Suppressor macrophage (primary cell): ENCODE data around the gene USF3.

Source experiments
- DNase-seq, 4 experiments: peaks; one replicate each; pipeline ENCODE4 v3.0.0-alpha.2; 2020 to 2022
- total RNA-seq, 17 experiments: gene quantifications; one replicate each; lab custom pipeline; 2026; ENCODE audit warnings: mixed read lengths in 6 of 17, inconsistent platforms in 3 of 17; lab: John Stamatoyannopoulos, UW

The USF3 gene
- 19.3 to 86.2 (median 37.0) reads per million in 17 experiments for total RNA-seq

GRCh38 chr3:113695786-113696645 lies at the start of gene USF3:
Gene USF3, minus strand, starts transcription at chr3:113696642. Its CDS starts 21,764 bp downstream, at chr3:113674878.
- DNase-seq, result peak; percentile 55 to 85 (median 77)

- peak; percentile 95 to 98 (median 97) for DNase-seq
These were observed 49.5 kb upstream of the USF3 start, which contains the start of gene NAA50 for GRCh38 chr3:113745756-113746547. Gene NAA50, minus strand, starts transcription at chr3:113746249. Its CDS starts 300 bp downstream, at chr3:113745949.

GRCh38 chr3:113744941-113745755 lies 48.7 kb upstream of the USF3 start:
- DNase-seq, result peak; percentile 87 to 94 (median 90)

GRCh38 chr3:113743006-113743630 lies 46.7 kb upstream of the USF3 start:
- no peak for DNase-seq

GRCh38 chr3:113741620-113742019 lies 45.2 kb upstream of the USF3 start:
- DNase-seq, result peak in 2 of 4 experiments; percentile 33 to 40

- no peak for DNase-seq
These were observed 44.6 kb upstream of the USF3 start for GRCh38 chr3:113741086-113741485.

- DNase-seq, result peak; percentile 61 to 83 (median 72)
These were observed 40.2 kb upstream of the USF3 start for GRCh38 chr3:113736548-113737089.

GRCh38 chr3:113731694-113732093 lies 35.3 kb upstream of the USF3 start:
- DNase-seq, result no peak

GRCh38 chr3:113730550-113730949 lies 34.1 kb upstream of the USF3 start:
- DNase-seq, result no peak

GRCh38 chr3:113728661-113729060 lies 32.2 kb upstream of the USF3 start:
- DNase-seq, result no peak

GRCh38 chr3:113721636-113722035 lies 25.2 kb upstream of the USF3 start:
- DNase-seq, result peak; percentile 5 to 52 (median 29)

- DNase-seq, result no peak
These were observed 23.3 kb upstream of the USF3 start for GRCh38 chr3:113719758-113720157.

- DNase-seq, result no peak
These were observed 22.9 kb upstream of the USF3 start for GRCh38 chr3:113719294-113719693.

- DNase-seq, result no peak
These were observed 21.4 kb upstream of the USF3 start for GRCh38 chr3:113717818-113718217.

- no peak for DNase-seq
These were observed 20.9 kb upstream of the USF3 start for GRCh38 chr3:113717308-113717707.

GRCh38 chr3:113714702-113715101 lies 18.3 kb upstream of the USF3 start:
- no peak for DNase-seq

- DNase-seq, result no peak
These were observed 15.7 kb upstream of the USF3 start for GRCh38 chr3:113712129-113712528.

- no peak for DNase-seq
These were observed 11.4 kb upstream of the USF3 start for GRCh38 chr3:113707835-113708234.

GRCh38 chr3:113698956-113699355 lies 2.5 kb upstream of the USF3 start:
- no peak for DNase-seq

- no peak for DNase-seq
These were observed 1.8 kb upstream of the USF3 start for GRCh38 chr3:113698213-113698742.

GRCh38 chr3:113697500-113698090 lies 1.2 kb upstream of the USF3 start:
- peak in 3 of 4 experiments; percentile 13 to 26 (median 19) for DNase-seq
